Neural cell (in vitro differentiated cells): Measurements from ENCODE around the gene ZDHHC14. TPM values are rescaled to one million over a fixed set of nuclear protein-coding genes. Genes with fewer than 3 reads are reported as not detected.

Experiments
- H2AFZ ChIP-seq: fragments of 200-600, 300-800 bp; sonication (generic), shearing (Covaris generic); 2 replicates; pipeline ENCODE4 v1.6.0; 2014; ENCODE audit warnings: low read depth, mild to moderate bottlenecking, antibody characterized with exemption, low read length, moderate library complexity
- H3F3A ChIP-seq: fragments of 200-600 bp; shearing (Covaris generic); 2 replicates; pipeline ENCODE4 v1.6.1; 2016; ENCODE audit warnings: mild to moderate bottlenecking, moderate library complexity, mixed read lengths, antibody characterized with exemption, low read length; ENCODE audit not compliant: insufficient read depth, poor library complexity, severe bottlenecking
- H3K27ac ChIP-seq: fragments of 200-600, 300-800 bp; sonication (generic), shearing (Covaris generic); 2 replicates; pipeline ENCODE4 v1.5.1; 2014; ENCODE audit warnings: mild to moderate bottlenecking, low read length, moderate library complexity
- H3K27me3 ChIP-seq: fragments of 300-800, 200-600 bp; sonication (generic), shearing (Covaris generic); 2 replicates; pipeline ENCODE4 v1.6.0; 2014; ENCODE audit warnings: mild to moderate bottlenecking, low read depth, low read length, moderate library complexity; ENCODE audit not compliant: insufficient read depth
- H3K36me3 ChIP-seq: fragments of 300-800, 200-600 bp; sonication (generic), shearing (Covaris generic); 2 replicates; pipeline ENCODE4 v1.5.1; 2014; ENCODE audit warnings: mild to moderate bottlenecking, antibody characterized with exemption, low read length, moderate library complexity; ENCODE audit not compliant: insufficient read depth
- H3K4me2 ChIP-seq: fragments of 300-800, 200-600 bp; sonication (generic), shearing (Covaris generic); 2 replicates; pipeline ENCODE4 v1.6.0; 2014; ENCODE audit warnings: mild to moderate bottlenecking, low read length
- H3K4me3 ChIP-seq: fragments of 300-800, 200-600 bp; sonication (generic), shearing (Covaris generic); 2 replicates; pipeline ENCODE4 v1.5.1; 2014; ENCODE audit warnings: mild to moderate bottlenecking, low read length, moderate library complexity
- H3K79me2 ChIP-seq: fragments of 200-600 bp; shearing (Covaris generic); replicated peaks from 2 replicates; pipeline ENCODE4 v1.6.0; 2014; ENCODE audit warnings: mild to moderate bottlenecking, low read length, moderate library complexity; ENCODE audit not compliant: insufficient read depth
- H3K9ac ChIP-seq: fragments of 300-800, 200-600 bp; sonication (generic), shearing (Covaris generic); 2 replicates; pipeline ENCODE4 v1.6.1; 2016; ENCODE audit warnings: mild to moderate bottlenecking, low read length, mixed read lengths
- H3K9me2 ChIP-seq: fragments of 200-600 bp; shearing (Covaris generic); 2 replicates; pipeline ENCODE4 v1.6.1; 2016; ENCODE audit warnings: mild to moderate bottlenecking, low read length, mixed read lengths; ENCODE audit not compliant: insufficient read depth
- H3K9me3 ChIP-seq: fragments of 200-600, 300-800 bp; sonication (generic), shearing (Covaris generic); 2 replicates; pipeline ENCODE4 v1.6.1; 2016; ENCODE audit warnings: mild to moderate bottlenecking, mixed run types, low read length, moderate library complexity, mixed read lengths
- H4K20me1 ChIP-seq: fragments of 200-600 bp; shearing (Covaris generic); 2 replicates; pipeline ENCODE4 v1.6.1; 2016; ENCODE audit warnings: mild to moderate bottlenecking, mixed run types; ENCODE audit not compliant: insufficient read depth
- CTCF ChIP-seq: fragments of 450-650 bp; IDR thresholded peaks from 2 replicates; pipeline ENCODE4 v1.5.1; 2014; ENCODE audit warnings: antibody characterized with exemption, mild to moderate bottlenecking, moderate library complexity; ENCODE audit not compliant: poor library complexity, severe bottlenecking
- EP300 ChIP-seq: fragments of 450-650 bp; conservative IDR thresholded peaks from 2 replicates; pipeline ENCODE4 v1.6.1; 2014; ENCODE audit warnings: antibody characterized with exemption, mild to moderate bottlenecking, moderate library complexity; ENCODE audit not compliant: poor library complexity, severe bottlenecking
- EZH2 ChIP-seq: fragments of 200-600, 300-800 bp; shearing (Covaris generic), sonication (generic); IDR thresholded peaks from 2 replicates; pipeline ENCODE4 v1.6.1; 2014; ENCODE audit warnings: antibody characterized with exemption, low read length, borderline replicate concordance, mild to moderate bottlenecking; ENCODE audit not compliant: insufficient read depth, poor library complexity, severe bottlenecking
- MXI1 ChIP-seq: fragments of 450-650 bp; conservative IDR thresholded peaks from 2 replicates; pipeline ENCODE4 v1.6.1; 2014; ENCODE audit warnings: antibody characterized with exemption, mild to moderate bottlenecking; ENCODE audit not compliant: poor library complexity, severe bottlenecking
- POLR2AphosphoS5 ChIP-seq: IDR thresholded peaks from 2 replicates; pipeline ENCODE4 v1.6.1; 2012
- RAD21 ChIP-seq: fragments of 450-650 bp; conservative IDR thresholded peaks from 2 replicates; pipeline ENCODE4 v1.6.1; 2014; ENCODE audit warnings: antibody characterized with exemption, mild to moderate bottlenecking, moderate library complexity
- REST ChIP-seq: IDR thresholded peaks from 2 replicates; pipeline ENCODE4 v1.6.1; 2012; ENCODE audit warnings: borderline replicate concordance
- SMC3 ChIP-seq: fragments of 450-650 bp; conservative IDR thresholded peaks from 2 replicates; pipeline ENCODE4 v1.6.1; 2014; ENCODE audit warnings: antibody characterized with exemption, mild to moderate bottlenecking, moderate library complexity; ENCODE audit not compliant: poor library complexity
- TAF1 ChIP-seq: IDR thresholded peaks from 2 replicates; pipeline ENCODE4 v1.6.1; 2012; ENCODE audit warnings: low read depth
- polyA plus RNA-seq: library from polyadenylated mRNA; depleted of rRNA; stranded (reverse); fragments of >200 nt; gene quantifications from 2 replicates; pipeline ENCODE4 v1.2.3, GENCODE V29; 2014

The ZDHHC14 gene
- polyA plus RNA-seq, 1 donor from 2014 or later = 4.1 TPM

GRCh38 chr6:157552820-157553485, 172.0 kb downstream of the ZDHHC14 start:
- no peak overlapping the region for H2AFZ ChIP-seq
- H3K27ac ChIP-seq = no peak overlapping the region
- H3K4me3 ChIP-seq = no peak overlapping the region

GRCh38 chr6:157554747-157555146, 173.8 kb downstream of the ZDHHC14 start:
- Histone ChIP-seq H3F3A (no peaks in the 10 kb centered on the region), H3K9me2 (no peaks in the 10 kb centered on the region), H3K36me3 (no peaks in the 10 kb centered on the region), H3K27me3 (no peaks in the 10 kb centered on the region), H3K4me2 (no peak overlapping the region), H3K4me3 (no peak overlapping the region), H4K20me1 (no peaks in the 10 kb centered on the region), H3K79me2 (no peaks in the 10 kb centered on the region), H2AFZ (no peak overlapping the region), H3K9me3 (no peaks in the 10 kb centered on the region), H3K9ac (no peak overlapping the region), H3K27ac (no peak overlapping the region)
- no peak for TF ChIP-seq POLR2AphosphoS5
- no peak for TF ChIP-seq SMC3
- no peak for TF ChIP-seq TAF1
- no peak for TF ChIP-seq REST
- TF ChIP-seq EZH2 = no peak
- no peak for TF ChIP-seq EP300

More at GRCh38 chr6:157552820-157553485, 172.0 kb downstream of the ZDHHC14 start:
- Histone ChIP-seq H3F3A (no peaks in the 10 kb centered on the region), H4K20me1 (no peaks in the 10 kb centered on the region), H3K4me2 (no peak overlapping the region), H3K9me2 (no peaks in the 10 kb centered on the region), H3K9ac (no peak overlapping the region), H3K27me3 (no peaks in the 10 kb centered on the region), H3K36me3 (no peaks in the 10 kb centered on the region), H3K9me3 (no peaks in the 10 kb centered on the region), H3K79me2 (no peaks in the 10 kb centered on the region)
- no peak for TF ChIP-seq SMC3
- TF ChIP-seq EZH2 = no peak
- TF ChIP-seq REST = no peak
- no peak for TF ChIP-seq TAF1
- no peak for TF ChIP-seq RAD21
- TF ChIP-seq EP300 = no peak
- TF ChIP-seq MXI1 = no peak
- no peak for TF ChIP-seq POLR2AphosphoS5
- TF ChIP-seq CTCF = no peak
